ENCODE results near the gene COL12A1. TPM values are rescaled to one million over a fixed set of nuclear protein-coding genes. Genes with fewer than 3 reads are reported as not detected.

COL12A1 gene
- total RNA-seq = under 0.01 TPM

GRCh38 chr6:75205776-75206575, at the start of gene COL12A1:
COL12A1 (minus strand) TSS chr6:75206053; CDS start chr6:75202792, 3,261 bp downstream.
- peak in 1 of 3 donors; percentile 20 for DNase-seq (ENCODE audit: low read depth in 2 of 3, low spot score in 2 of 3)

- no peak for DNase-seq (ENCODE audit: low read depth in 2 of 3, low spot score in 2 of 3)
Measured at GRCh38 chr6:75250552-75250951, 44.7 kb upstream of the COL12A1 start.

GRCh38 chr6:75249837-75250236, 44.0 kb upstream of the COL12A1 start:
- DNase-seq (ENCODE audit: low read depth in 2 of 3, low spot score in 2 of 3) = no peak

GRCh38 chr6:75246386-75246785, 40.5 kb upstream of the COL12A1 start:
- no peak for DNase-seq (ENCODE audit: low read depth in 2 of 3, low spot score in 2 of 3)

GRCh38 chr6:75244063-75244584, 38.3 kb upstream of the COL12A1 start:
- peak in 1 of 3 donors; percentile 14 for DNase-seq (ENCODE audit: low read depth in 2 of 3, low spot score in 2 of 3)

GRCh38 chr6:75243333-75244062, 37.6 kb upstream of the COL12A1 start, which contains the start of gene COX7A2:
COX7A2 (minus strand) TSS chr6:75243801; CDS start chr6:75243734, 67 bp downstream.
- peak; percentile 73 to 97 (median 93) for DNase-seq (ENCODE audit: low read depth in 2 of 3, low spot score in 2 of 3)

GRCh38 chr6:75236630-75237029, 30.8 kb upstream of the COL12A1 start:
- no peak for DNase-seq (ENCODE audit: low read depth in 2 of 3, low spot score in 2 of 3)

- DNase-seq (ENCODE audit: low read depth in 2 of 3, low spot score in 2 of 3) = no peak
Measured at GRCh38 chr6:75235271-75235670, 29.4 kb upstream of the COL12A1 start.

GRCh38 chr6:75234126-75234865, 28.4 kb upstream of the COL12A1 start:
- no peak for DNase-seq (ENCODE audit: low read depth in 2 of 3, low spot score in 2 of 3)

GRCh38 chr6:75233092-75233615, 27.3 kb upstream of the COL12A1 start:
- DNase-seq (ENCODE audit: low read depth in 2 of 3, low spot score in 2 of 3) = no peak

GRCh38 chr6:75230484-75231325, 24.9 kb upstream of the COL12A1 start:
- DNase-seq (ENCODE audit: low read depth in 2 of 3, low spot score in 2 of 3) = peak in 2 of 3 donors; percentile 16 to 23

GRCh38 chr6:75224303-75224926, 18.6 kb upstream of the COL12A1 start:
- no peak for DNase-seq (ENCODE audit: low read depth in 2 of 3, low spot score in 2 of 3)

GRCh38 chr6:75223428-75223827, 17.6 kb upstream of the COL12A1 start:
- no peak for DNase-seq (ENCODE audit: low read depth in 2 of 3, low spot score in 2 of 3)

- no peak for DNase-seq (ENCODE audit: low read depth in 2 of 3, low spot score in 2 of 3)
Measured at GRCh38 chr6:75222261-75222660, 16.4 kb upstream of the COL12A1 start.

GRCh38 chr6:75221116-75221515, 15.3 kb upstream of the COL12A1 start:
- DNase-seq (ENCODE audit: low read depth in 2 of 3, low spot score in 2 of 3) = no peak

GRCh38 chr6:75220357-75220756, 14.5 kb upstream of the COL12A1 start:
- no peak for DNase-seq (ENCODE audit: low read depth in 2 of 3, low spot score in 2 of 3)

GRCh38 chr6:75219263-75219662, 13.4 kb upstream of the COL12A1 start:
- DNase-seq (ENCODE audit: low read depth in 2 of 3, low spot score in 2 of 3) = no peak

- no peak for DNase-seq (ENCODE audit: low read depth in 2 of 3, low spot score in 2 of 3)
Measured at GRCh38 chr6:75217193-75217592, 11.3 kb upstream of the COL12A1 start.

- no peak for DNase-seq (ENCODE audit: low read depth in 2 of 3, low spot score in 2 of 3)
Measured at GRCh38 chr6:75215291-75215690, 9.4 kb upstream of the COL12A1 start.

Measured in hematopoietic multipotent progenitor cell (in vitro differentiated cells).